ENCODE measurements around the gene ADNP.

Gene ADNP

DNA sequence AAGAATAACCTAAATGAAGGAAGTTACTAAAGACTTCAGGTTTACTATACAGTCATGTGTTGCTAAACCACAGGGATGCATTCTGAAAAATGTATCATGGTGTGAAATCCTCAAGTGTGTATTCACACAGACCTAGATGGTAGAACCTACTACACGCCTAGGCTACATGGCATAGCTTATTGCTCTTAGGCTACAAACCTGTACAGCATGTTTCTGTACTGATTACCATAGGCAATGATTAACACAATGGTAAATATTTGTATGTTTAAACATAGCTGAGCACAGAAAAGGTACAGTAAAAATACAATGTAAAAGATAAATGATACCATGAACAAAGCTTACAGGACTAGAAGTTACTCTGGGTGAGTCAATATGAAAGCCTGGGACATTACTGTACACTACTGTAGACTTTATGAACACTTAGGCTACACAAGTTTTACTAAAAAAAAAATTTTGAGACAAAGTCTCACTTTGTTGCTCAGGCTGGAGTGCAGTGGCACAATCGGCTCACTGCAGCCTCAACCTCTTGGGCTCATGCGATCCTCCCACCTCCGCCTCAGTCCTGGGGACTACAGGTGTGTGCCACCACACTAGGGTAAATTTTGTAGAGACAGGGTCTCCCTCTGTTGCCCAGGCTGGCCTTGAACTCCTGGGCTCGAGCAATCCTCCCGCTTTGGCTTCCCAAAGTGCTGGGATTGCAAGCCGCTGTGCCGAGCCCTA, 36.0 kb downstream of the ADNP start:
- TF ChIP-seq, protein P1, sequence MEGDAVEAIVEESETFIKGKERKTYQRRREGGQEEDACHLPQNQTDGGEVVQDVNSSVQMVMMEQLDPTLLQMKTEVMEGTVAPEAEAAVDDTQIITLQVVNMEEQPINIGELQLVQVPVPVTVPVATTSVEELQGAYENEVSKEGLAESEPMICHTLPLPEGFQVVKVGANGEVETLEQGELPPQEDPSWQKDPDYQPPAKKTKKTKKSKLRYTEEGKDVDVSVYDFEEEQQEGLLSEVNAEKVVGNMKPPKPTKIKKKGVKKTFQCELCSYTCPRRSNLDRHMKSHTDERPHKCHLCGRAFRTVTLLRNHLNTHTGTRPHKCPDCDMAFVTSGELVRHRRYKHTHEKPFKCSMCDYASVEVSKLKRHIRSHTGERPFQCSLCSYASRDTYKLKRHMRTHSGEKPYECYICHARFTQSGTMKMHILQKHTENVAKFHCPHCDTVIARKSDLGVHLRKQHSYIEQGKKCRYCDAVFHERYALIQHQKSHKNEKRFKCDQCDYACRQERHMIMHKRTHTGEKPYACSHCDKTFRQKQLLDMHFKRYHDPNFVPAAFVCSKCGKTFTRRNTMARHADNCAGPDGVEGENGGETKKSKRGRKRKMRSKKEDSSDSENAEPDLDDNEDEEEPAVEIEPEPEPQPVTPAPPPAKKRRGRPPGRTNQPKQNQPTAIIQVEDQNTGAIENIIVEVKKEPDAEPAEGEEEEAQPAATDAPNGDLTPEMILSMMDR (IDR thresholded peaks at IDR 0.05; ENCODE audit: low read depth, low read length): no peak
- no peak overlapping the region for H3K27ac ChIP-seq
- H3K27me3 ChIP-seq (ENCODE audit: insufficient read depth, low read depth, severe bottlenecking): no peaks in the 10 kb centered on the region
- H3K4me3 ChIP-seq (ENCODE audit: low read depth, low read length): no peak overlapping the region
- no peak for DNase-seq
- H3K9me3 ChIP-seq (ENCODE audit: severe bottlenecking): no peaks in the 10 kb centered on the region
- peaks cover 98% of the 10 kb centered on the region for H3K36me3 ChIP-seq

GRCh38 chr20:50893620-50894019, 37.6 kb downstream of the ADNP start:
- no peaks in the 10 kb centered on the region for H3K9me3 ChIP-seq (ENCODE audit: severe bottlenecking)
- no peaks in the 10 kb centered on the region for H3K27me3 ChIP-seq (ENCODE audit: insufficient read depth, low read depth, severe bottlenecking)
- DNase-seq: no peak
- no peak overlapping the region for H3K27ac ChIP-seq
- H3K4me3 ChIP-seq (ENCODE audit: low read depth, low read length): no peak overlapping the region
- peaks cover 98% of the 10 kb centered on the region for H3K36me3 ChIP-seq
- TF ChIP-seq, protein P1 (IDR thresholded peaks at IDR 0.05; ENCODE audit: low read depth, low read length): no peak

DNA sequence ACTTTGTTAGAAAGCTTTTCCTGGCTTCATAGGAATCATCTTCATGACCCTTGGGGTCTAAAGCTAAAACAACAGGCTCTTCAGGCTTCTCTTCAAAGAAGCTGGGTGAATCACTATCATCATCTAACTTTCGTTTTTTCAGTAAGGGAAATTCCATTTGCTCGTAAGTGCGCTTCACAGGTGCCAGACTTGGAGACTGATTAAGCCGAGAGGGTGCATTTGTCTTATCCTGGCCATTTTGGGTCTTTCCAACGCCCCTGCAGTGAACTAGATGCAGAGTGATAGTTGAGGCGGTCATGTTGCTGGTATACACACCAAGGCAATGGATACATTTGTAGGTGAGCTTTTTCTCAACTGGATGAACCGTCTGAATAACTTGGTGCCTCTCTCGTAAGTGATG, 38.8 kb downstream of the ADNP start:
- H3K9me3 ChIP-seq (ENCODE audit: severe bottlenecking): no peaks in the 10 kb centered on the region
- TF ChIP-seq, protein P1 (IDR thresholded peaks at IDR 0.05; ENCODE audit: low read depth, low read length): no peak
- H3K36me3 ChIP-seq: peaks cover 88% of the 10 kb centered on the region
- no peak for DNase-seq
- no peaks in the 10 kb centered on the region for H3K27me3 ChIP-seq (ENCODE audit: insufficient read depth, low read depth, severe bottlenecking)
- no peak overlapping the region for H3K27ac ChIP-seq
- no peak overlapping the region for H3K4me3 ChIP-seq (ENCODE audit: low read depth, low read length)

DNA sequence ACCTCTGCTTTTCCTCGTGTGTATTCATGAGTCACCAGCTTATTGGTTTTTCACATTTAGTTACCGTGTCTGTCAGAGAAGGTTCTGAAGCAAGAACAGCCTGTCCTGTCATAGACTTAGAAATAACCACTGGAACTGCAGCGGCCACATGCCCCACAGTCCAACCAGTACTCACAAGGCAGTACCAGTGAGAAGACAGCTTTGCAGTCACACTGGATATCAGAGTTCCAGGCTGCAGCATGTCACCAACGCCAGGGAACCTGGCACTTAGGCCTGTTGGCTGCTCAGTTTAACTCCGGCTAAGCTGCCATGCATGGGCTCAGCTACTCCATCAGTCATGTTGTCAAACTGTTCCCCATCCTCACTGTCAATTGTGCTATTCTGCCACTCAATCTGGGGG, 40.1 kb downstream of the ADNP start:
- Histone ChIP-seq H3K27me3 (ENCODE audit: insufficient read depth, low read depth, severe bottlenecking) (no peaks in the 10 kb centered on the region), H3K9me3 (ENCODE audit: severe bottlenecking) (no peaks in the 10 kb centered on the region), H3K4me3 (ENCODE audit: low read depth, low read length) (no peak overlapping the region), H3K27ac (no peak overlapping the region), H3K36me3 (peaks cover 75% of the 10 kb centered on the region)
- TF ChIP-seq, protein P1 (IDR thresholded peaks at IDR 0.05; ENCODE audit: low read depth, low read length): no peak
- DNase-seq: no peak

- TF ChIP-seq, protein P1 (IDR thresholded peaks at IDR 0.05; ENCODE audit: low read depth, low read length): no peak
- H3K4me3 ChIP-seq (ENCODE audit: low read depth, low read length): no peak overlapping the region
- no peaks in the 10 kb centered on the region for H3K27me3 ChIP-seq (ENCODE audit: insufficient read depth, low read depth, severe bottlenecking)
- H3K27ac ChIP-seq: no peak overlapping the region
- DNase-seq: no peak
- peaks cover 39% of the 10 kb centered on the region for H3K36me3 ChIP-seq
- no peaks in the 10 kb centered on the region for H3K9me3 ChIP-seq (ENCODE audit: severe bottlenecking)
Observed at GRCh38 chr20:50887576-50887975, 43.7 kb downstream of the ADNP start.
